HG02642 (cell line): ENCODE data around the gene LCLAT1.
A peak's percentile ranks its signal among the peaks of the same experiment; 100 is the strongest.

Experiments used
- ATAC-seq: cut with Tn5 transposase; IDR thresholded peaks from one replicate; pipeline ENCODE4 v1.9.1; 2021; ENCODE audit warnings: mild to moderate bottlenecking; ENCODE audit not compliant: unreplicated experiment, poor library complexity

LCLAT1 gene

GRCh38 chr2:30447149-30448045 is at the start of gene LCLAT1:
Gene LCLAT1, plus strand, starts transcription at chr2:30447246. Its CDS starts 78,345 bp downstream, at chr2:30525591.
- peak; percentile 99 for ATAC-seq

GRCh38 chr2:30398084-30398873 is 48.8 kb upstream of the LCLAT1 start:
- no peak for ATAC-seq

- ATAC-seq, result no peak
These were observed 46.7 kb upstream of the LCLAT1 start for GRCh38 chr2:30400151-30400954.

- no peak for ATAC-seq
These were observed 44.4 kb upstream of the LCLAT1 start for GRCh38 chr2:30402441-30403182.

- ATAC-seq, result no peak
These were observed 43.3 kb upstream of the LCLAT1 start for GRCh38 chr2:30403592-30404312.

GRCh38 chr2:30404319-30405259 is 42.5 kb upstream of the LCLAT1 start:
- ATAC-seq, result no peak

- no peak for ATAC-seq
These were observed 41.8 kb upstream of the LCLAT1 start for GRCh38 chr2:30405260-30405605.

GRCh38 chr2:30406853-30407252 is 40.2 kb upstream of the LCLAT1 start:
- ATAC-seq, result no peak

GRCh38 chr2:30408961-30409387 is 38.1 kb upstream of the LCLAT1 start:
- ATAC-seq, result no peak

GRCh38 chr2:30410217-30410616 is 36.8 kb upstream of the LCLAT1 start:
- no peak for ATAC-seq

GRCh38 chr2:30412047-30412683 is 34.9 kb upstream of the LCLAT1 start:
- ATAC-seq, result no peak

- ATAC-seq, result no peak
These were observed 34.1 kb upstream of the LCLAT1 start for GRCh38 chr2:30412684-30413570.

- ATAC-seq, result no peak
These were observed 32.1 kb upstream of the LCLAT1 start for GRCh38 chr2:30414961-30415360.

- ATAC-seq, result no peak
These were observed 29.8 kb upstream of the LCLAT1 start for GRCh38 chr2:30417253-30417652.

GRCh38 chr2:30421026-30421603 is 25.9 kb upstream of the LCLAT1 start:
- ATAC-seq, result no peak
